GM21529 (cell line): ENCODE data around the gene ZMYM2.

Source experiments
- ATAC-seq: cut with Tn5 transposase; IDR thresholded peaks from one replicate; pipeline ENCODE4 v1.9.1; 2021; ENCODE audit not compliant: unreplicated experiment

ZMYM2 gene

DNA sequence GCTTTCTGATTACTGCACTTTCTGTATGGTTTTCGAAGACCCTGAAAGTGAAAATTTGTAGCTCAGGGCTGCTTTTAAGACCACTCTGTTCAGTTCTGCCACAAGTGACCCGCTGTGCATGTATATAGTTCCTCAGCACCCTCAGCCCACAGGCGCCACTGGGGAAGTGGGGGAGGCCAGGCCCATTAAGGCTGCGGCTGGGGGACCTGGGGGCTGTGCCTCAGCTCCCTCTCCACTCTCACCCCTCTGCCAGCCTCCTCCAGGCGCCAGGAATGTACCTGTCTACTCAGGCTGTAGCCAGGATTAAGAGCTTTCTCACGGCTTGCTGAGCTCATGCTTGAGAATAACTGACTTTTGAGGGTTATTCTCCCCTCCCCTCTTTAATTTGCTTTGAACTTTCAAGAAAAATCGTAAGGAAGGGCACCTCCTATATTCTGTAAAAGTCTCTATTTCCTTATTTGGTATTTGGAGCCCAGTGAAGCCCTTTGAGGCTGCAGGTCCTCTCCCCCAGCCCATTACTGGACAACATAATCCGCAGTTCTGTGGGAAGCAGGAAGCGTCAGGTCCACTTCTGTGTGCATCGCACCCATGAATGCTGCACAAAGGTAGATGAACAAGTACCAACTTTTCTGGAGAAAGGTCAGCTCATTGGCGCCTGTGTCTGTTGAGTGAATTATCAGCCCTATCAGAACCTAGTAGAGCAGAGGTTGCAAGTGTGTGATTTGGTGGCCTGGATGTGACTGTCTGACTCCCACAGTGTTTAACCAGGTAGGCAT, 172.7 kb downstream of the ZMYM2 start:
- ATAC-seq: no peak

DNA sequence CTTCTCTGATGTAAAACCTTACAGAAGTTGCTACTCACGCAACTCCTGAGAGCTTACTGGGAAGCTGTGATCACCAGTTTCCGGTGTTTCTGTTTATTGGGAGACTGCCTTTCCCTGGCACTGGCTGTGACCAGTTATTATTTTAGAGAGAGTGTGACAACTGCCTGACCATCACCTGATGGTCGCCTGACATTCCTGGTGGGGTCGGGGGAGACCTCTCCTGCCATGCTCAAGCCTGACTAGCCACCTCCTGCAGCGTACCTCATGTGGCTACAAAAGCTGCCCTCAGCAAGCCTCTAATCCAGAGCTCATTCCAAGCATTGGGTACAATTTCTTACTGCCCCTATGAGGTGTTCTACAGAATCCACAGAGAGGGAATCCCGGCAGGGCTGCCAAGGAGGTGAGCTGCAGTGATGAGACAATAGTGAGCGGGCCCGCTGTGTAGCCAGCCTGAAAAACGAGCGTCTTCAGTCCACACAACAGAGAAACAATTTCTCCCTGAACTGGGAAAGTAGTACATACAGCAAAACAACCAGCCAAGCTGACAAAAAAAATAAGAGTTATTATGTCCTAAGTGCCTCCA, 173.6 kb downstream of the ZMYM2 start:
- no peak for ATAC-seq

DNA sequence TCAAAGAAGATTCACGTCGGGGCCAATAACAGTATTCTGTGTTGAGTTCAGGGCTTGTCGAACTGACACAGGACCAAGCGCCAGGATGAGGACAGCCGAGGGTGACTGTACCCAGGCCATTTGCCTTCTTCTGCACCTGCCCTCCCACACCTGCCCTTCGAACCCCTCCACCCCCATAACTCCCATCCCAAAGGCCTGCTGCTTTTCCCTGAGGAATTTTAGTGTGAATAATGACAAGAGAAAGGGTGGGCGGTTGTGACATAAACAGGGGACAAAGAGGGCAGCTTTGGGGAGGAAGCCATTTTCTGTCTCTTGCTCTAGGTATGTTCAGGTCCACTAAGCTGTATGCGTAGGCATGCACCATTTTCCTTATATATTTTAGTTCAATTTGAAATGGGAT, 176.2 kb downstream of the ZMYM2 start:
- ATAC-seq: no peak

DNA sequence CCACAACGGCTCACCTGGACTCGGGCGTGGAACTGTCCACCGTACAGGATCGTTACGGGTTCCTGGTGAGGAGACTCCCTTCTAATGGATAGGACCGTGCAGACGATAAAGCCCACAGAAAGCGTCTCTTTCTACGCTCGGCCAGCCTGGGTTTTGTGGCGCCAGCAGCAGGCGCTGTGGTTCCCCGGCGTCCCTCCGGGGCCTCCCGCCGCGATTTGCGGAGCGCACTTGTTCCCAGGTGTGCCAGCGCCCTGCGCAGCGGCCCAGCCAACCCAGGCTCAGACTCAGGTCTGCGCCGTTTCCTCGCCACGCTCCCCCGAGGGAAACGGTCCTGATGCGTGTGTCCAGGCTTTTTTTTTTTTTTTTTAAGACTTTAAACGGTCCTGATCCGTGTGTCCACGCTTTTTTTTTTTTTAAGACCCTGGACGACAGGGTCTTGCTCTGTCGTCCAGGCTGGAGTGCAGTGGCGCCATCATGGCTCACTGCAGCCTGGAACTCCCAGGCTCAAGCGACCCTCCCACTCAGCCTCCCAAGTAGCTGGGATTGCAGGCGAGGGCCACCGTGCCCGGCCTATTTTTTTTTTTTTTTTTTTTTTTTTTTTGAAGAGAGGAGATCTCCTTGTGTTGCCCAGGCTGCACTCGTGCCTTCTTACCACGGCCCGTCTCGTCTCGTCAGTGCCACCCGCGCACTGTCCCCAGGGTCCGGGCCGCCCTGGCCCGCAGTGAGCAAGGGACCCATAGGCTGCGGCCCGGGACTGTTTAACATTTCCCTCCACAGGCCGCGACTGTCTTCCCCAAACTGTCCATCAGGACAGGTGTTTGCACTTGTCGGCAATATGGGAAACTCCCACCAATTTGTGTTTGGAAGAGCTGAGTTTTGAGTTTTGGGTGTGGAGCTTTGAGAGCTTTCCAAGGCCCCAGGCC, 178.5 kb downstream of the ZMYM2 start:
- ATAC-seq: no peak

DNA sequence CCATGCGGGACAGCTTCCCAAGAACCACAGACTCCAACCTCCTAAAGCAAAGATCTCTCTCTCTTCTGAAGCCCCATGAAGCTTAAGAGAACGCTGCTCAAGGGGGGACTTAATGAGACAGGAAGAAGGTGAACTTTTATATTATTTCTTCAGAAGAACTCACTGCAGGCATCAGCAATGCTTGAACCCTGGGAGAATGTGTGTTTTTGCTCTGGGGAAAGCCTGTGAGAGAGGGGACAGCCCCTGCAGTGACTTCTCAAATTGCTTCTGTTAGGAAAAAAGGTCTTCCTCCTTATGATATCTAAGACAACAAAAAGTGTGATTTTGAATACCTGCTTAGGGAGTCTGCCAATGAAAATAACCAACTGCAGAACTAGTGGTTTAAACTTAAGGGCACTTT, 179.3 kb downstream of the ZMYM2 start:
- no peak for ATAC-seq

DNA sequence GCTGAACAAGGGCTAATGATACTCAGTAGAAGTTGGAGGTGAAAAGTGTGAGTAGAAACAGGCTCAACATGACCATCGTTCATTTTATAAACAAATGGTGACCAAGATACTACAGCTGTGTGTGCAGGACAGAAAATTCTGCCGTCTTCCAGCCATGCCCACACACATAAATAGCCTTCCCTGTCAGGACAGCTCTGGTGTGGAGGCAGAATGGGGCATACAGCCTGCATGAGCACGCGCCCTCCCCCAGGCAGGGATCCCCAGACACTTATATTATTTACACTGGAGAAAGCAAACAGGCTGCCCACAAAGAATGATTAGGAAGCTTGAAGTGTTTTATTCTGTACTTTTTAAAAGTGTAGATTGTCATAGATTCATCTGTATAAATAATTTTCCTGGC, 182.0 kb downstream of the ZMYM2 start:
- no peak for ATAC-seq
